ENCODE measurements around the gene AVEN.

AVEN gene

DNA sequence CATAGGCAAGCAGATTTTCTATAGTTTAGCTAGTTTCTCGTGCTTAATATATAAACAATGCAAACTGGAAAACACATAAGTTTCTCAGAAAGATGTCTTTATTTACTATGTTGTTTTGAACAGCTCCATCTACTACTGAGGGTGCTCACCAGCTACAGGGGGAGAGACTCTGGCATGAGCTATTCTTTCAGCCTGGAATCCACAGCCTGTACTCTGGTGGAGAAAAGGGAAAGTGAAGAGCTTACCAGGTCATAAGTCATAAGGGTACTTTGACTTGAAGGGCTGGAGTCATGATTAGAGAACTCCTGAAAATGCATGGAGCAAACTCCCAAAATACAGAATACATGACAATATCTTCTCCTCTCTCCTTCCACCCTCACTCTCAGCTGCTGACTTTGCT, 4.4 kb upstream of the AVEN start:
- no peaks in the 10 kb centered on the region for H3K27me3 ChIP-seq (ENCODE audit: control insufficient read depth, insufficient read depth, low read length)
- H3K4me3 ChIP-seq (ENCODE audit: low read depth, low read length) = no peak overlapping the region
- no peak overlapping the region for H2AFZ ChIP-seq
- no peaks in the 10 kb centered on the region for H3K36me3 ChIP-seq (ENCODE audit: control insufficient read depth, insufficient read depth, low read length)
- H3K27ac ChIP-seq = no peak overlapping the region
- H3K9me3 ChIP-seq (ENCODE audit: control insufficient read depth, low read length) = no peaks in the 10 kb centered on the region
- H3K79me2 ChIP-seq = no peaks in the 10 kb centered on the region
- TF ChIP-seq, protein P1, sequence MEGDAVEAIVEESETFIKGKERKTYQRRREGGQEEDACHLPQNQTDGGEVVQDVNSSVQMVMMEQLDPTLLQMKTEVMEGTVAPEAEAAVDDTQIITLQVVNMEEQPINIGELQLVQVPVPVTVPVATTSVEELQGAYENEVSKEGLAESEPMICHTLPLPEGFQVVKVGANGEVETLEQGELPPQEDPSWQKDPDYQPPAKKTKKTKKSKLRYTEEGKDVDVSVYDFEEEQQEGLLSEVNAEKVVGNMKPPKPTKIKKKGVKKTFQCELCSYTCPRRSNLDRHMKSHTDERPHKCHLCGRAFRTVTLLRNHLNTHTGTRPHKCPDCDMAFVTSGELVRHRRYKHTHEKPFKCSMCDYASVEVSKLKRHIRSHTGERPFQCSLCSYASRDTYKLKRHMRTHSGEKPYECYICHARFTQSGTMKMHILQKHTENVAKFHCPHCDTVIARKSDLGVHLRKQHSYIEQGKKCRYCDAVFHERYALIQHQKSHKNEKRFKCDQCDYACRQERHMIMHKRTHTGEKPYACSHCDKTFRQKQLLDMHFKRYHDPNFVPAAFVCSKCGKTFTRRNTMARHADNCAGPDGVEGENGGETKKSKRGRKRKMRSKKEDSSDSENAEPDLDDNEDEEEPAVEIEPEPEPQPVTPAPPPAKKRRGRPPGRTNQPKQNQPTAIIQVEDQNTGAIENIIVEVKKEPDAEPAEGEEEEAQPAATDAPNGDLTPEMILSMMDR (IDR thresholded peaks at IDR 0.05) = no peak
- no peaks in the 10 kb centered on the region for H3K4me1 ChIP-seq
- H3K9ac ChIP-seq = no peak overlapping the region
- no peak overlapping the region for H3K4me2 ChIP-seq (ENCODE audit: low read length)

- Histone ChIP-seq H3K4me1 (no peaks in the 10 kb centered on the region), H3K9ac (no peak overlapping the region), H3K27ac (no peak overlapping the region), H3K9me3 (ENCODE audit: control insufficient read depth, low read length) (no peaks in the 10 kb centered on the region), H3K27me3 (ENCODE audit: control insufficient read depth, insufficient read depth, low read length) (no peaks in the 10 kb centered on the region), H2AFZ (peak overlapping the region; percentile 62), H3K4me3 (ENCODE audit: low read depth, low read length) (peak overlapping the region; percentile 65), H3K4me2 (ENCODE audit: low read length) (no peak overlapping the region), H3K79me2 (no peaks in the 10 kb centered on the region), H3K36me3 (ENCODE audit: control insufficient read depth, insufficient read depth, low read length) (no peaks in the 10 kb centered on the region)
- TF ChIP-seq, protein P1 (IDR thresholded peaks at IDR 0.05) = no peak
These were observed 748 bp upstream of the AVEN start for GRCh38 chr15:34039790-34040113.

DNA sequence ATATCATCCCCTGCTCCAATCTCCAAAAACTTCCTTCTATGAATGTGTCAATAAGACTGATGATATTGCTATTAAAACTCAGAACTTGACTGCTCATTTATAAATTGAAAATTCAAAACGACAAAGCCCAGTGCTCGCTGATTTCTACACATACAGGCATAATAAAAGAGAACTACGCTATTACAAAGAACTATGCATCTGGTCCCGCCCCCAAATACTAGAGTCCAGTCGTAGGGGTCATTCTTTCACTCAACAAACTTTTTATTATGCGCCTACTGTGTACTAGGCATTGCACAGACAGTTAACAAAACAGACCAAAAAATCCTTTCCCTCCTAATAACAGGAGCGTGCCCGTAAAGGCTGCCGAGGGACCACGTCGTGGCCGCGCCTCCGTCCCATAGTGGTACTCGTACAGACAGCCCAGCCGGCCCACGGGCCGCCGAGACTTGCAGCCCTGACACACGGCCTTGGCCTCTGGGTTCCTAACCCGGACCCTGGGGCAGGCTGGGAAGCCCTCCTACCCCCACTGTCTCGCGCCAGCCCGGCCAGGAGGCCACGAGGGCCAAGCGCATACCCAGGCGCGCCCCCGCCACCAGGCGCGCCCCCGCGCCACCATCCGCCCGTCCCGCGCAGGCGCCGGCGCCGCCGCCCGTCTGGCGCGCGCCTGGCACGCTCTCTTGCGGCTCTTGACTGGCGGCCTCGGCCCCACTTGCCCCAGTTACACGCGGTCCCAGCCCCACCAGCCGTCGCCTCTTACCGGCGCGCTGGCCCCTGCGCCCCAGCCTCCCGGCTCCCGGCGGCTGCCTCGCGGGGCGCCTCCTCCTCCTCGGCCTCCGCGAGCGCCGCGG, 757 bp downstream of the AVEN start:
- Histone ChIP-seq H3K9me3 (ENCODE audit: control insufficient read depth, low read length) (no peaks in the 10 kb centered on the region), H3K4me2 (ENCODE audit: low read length) (peak overlapping the region; percentile 84), H3K27ac (peak overlapping the region; percentile 69), H3K79me2 (no peaks in the 10 kb centered on the region), H3K36me3 (ENCODE audit: control insufficient read depth, insufficient read depth, low read length) (no peaks in the 10 kb centered on the region), H3K27me3 (ENCODE audit: control insufficient read depth, insufficient read depth, low read length) (no peaks in the 10 kb centered on the region), H3K4me3 (ENCODE audit: low read depth, low read length) (peak overlapping the region; percentile 75), H3K4me1 (no peaks in the 10 kb centered on the region), H2AFZ (peak overlapping the region; percentile 87), H3K9ac (no peak overlapping the region)
- TF ChIP-seq, protein P1 (IDR thresholded peaks at IDR 0.05) = no peak

- no peak overlapping the region for H3K4me3 ChIP-seq (ENCODE audit: low read depth, low read length)
- no peak overlapping the region for H3K4me2 ChIP-seq (ENCODE audit: low read length)
- H3K4me1 ChIP-seq = no peaks in the 10 kb centered on the region
- H3K9ac ChIP-seq = no peak overlapping the region
- H3K36me3 ChIP-seq (ENCODE audit: control insufficient read depth, insufficient read depth, low read length) = no peaks in the 10 kb centered on the region
- H3K27me3 ChIP-seq (ENCODE audit: control insufficient read depth, insufficient read depth, low read length) = no peaks in the 10 kb centered on the region
- H3K27ac ChIP-seq = no peak overlapping the region
- TF ChIP-seq, protein P1 (IDR thresholded peaks at IDR 0.05) = no peak
- no peaks in the 10 kb centered on the region for H3K9me3 ChIP-seq (ENCODE audit: control insufficient read depth, low read length)
- no peaks in the 10 kb centered on the region for H3K79me2 ChIP-seq
- no peak overlapping the region for H2AFZ ChIP-seq
These were observed 6.8 kb downstream of the AVEN start for GRCh38 chr15:34031987-34032760.

Data from parathyroid adenoma (tissue), 2 donors.